Measurements from ENCODE around the gene PRDM12.

GRCh38 chr9:130696996-130697395, 32.6 kb downstream of the PRDM12 start:
- TF ChIP-seq, protein P1, sequence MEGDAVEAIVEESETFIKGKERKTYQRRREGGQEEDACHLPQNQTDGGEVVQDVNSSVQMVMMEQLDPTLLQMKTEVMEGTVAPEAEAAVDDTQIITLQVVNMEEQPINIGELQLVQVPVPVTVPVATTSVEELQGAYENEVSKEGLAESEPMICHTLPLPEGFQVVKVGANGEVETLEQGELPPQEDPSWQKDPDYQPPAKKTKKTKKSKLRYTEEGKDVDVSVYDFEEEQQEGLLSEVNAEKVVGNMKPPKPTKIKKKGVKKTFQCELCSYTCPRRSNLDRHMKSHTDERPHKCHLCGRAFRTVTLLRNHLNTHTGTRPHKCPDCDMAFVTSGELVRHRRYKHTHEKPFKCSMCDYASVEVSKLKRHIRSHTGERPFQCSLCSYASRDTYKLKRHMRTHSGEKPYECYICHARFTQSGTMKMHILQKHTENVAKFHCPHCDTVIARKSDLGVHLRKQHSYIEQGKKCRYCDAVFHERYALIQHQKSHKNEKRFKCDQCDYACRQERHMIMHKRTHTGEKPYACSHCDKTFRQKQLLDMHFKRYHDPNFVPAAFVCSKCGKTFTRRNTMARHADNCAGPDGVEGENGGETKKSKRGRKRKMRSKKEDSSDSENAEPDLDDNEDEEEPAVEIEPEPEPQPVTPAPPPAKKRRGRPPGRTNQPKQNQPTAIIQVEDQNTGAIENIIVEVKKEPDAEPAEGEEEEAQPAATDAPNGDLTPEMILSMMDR (conservative IDR thresholded peaks at IDR 0.05): no peak
- TF ChIP-seq ZFX (IDR thresholded peaks at IDR 0.05): no peak
